ENCODE results near the gene TATDN3.
A peak's percentile ranks its signal among the peaks of the same experiment; 100 is the strongest.
"Not testable (repeated sequence)": the region's sequence is repeated elsewhere in the genome, so short reads cannot be mapped to it uniquely, and the experiment has no call there.

Gene TATDN3

GRCh38 chr1:212828395-212828794 lies 36.7 kb downstream of the TATDN3 start:
- no peak for DNase-seq (ENCODE audit: low read depth)

DNA sequence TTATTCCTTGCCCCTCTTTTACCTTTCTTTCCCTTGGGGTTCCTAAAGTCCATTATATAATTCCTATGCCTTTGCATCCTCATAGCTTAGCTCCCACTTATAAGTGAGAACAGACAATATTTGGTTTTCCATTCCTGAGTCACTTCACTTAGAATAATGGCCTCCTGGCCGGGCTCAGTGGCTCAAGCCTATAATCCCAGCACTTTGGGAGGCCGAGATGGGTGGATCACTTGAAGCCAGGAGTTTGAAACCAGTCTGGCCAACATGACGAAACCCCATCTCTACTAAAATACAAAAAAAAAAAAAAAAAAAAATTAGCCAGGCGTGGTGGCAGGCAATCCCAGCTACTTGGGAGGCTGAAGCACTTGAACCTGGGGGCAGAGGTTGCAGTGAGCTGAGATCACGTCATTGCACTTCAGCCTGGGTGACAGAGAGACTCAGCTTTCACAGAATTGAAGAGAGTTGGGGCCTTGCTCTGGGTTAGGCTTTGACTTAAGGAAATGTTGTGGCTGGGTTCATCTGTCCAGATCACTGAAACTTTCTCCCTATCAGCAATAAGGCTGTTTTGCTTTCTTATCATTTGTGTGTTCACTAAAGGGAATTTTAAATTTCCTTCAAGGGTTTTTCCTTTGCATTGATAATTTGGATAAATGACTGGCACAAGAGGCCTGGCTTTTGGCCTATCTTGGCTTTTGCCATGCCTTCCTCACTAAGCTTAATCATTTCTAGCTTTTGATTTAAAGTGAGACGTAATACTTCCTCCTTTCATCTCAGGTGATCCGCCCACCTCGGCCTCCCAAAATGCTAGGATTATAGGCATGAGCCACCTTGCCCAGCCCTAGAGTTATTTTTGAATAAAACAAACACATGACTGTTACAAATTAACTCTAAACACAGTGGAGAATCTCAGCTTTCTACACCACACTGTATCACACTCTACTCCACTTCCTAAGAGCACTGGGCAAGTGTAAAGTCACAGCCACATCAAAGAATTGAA lies 41.8 kb downstream of the TATDN3 start:
- not testable (repeated sequence) for DNase-seq (ENCODE audit: low read depth)

- DNase-seq (ENCODE audit: low read depth): no peak
Observed at GRCh38 chr1:212838145-212838544, 46.5 kb downstream of the TATDN3 start.

- DNase-seq (ENCODE audit: low read depth): not testable (repeated sequence)
Observed at GRCh38 chr1:212844521-212844920, 52.8 kb downstream of the TATDN3 start.

GRCh38 chr1:212847549-212847948 lies 55.9 kb downstream of the TATDN3 start, which contains the start of gene SPATA45:
Gene SPATA45 (minus strand): TSS chr1:212847649. CDS start chr1:212836149, 11,500 bp downstream.
- no peak for DNase-seq (ENCODE audit: low read depth)

DNA sequence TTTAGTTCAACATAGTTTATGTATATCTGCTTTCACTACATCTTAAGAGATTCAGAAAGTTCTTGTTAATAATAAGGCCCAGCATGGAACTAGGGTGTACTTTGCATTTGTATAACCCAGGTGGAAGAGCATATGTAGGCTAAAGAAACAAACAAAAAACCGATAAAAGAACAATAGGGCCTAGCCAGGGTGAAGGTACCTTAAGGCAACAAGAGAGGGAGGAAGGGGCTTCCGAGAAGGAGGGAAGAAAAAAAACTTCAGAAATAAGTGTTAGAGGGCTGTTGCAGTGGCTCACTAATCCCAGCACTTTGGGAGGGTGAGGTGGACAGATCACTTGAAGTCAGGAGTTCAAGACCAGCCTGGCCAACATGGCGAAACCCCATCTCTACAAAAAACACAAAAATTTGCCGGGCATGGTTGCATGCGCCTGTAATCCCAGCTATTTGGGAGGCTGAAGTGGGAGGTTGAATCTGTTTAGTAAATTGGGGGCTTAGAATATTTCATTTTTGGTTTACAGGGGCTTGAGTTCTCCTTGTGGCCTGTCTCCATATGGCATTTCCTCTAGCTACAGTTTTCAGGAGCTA lies 60.5 kb downstream of the TATDN3 start:
- no peak for DNase-seq (ENCODE audit: low read depth)

GRCh38 chr1:212853658-212854057 lies 62.0 kb downstream of the TATDN3 start:
- no peak for DNase-seq (ENCODE audit: low read depth)

- no peak for DNase-seq (ENCODE audit: low read depth)
Observed at GRCh38 chr1:212856755-212857154, 65.1 kb downstream of the TATDN3 start.

DNA sequence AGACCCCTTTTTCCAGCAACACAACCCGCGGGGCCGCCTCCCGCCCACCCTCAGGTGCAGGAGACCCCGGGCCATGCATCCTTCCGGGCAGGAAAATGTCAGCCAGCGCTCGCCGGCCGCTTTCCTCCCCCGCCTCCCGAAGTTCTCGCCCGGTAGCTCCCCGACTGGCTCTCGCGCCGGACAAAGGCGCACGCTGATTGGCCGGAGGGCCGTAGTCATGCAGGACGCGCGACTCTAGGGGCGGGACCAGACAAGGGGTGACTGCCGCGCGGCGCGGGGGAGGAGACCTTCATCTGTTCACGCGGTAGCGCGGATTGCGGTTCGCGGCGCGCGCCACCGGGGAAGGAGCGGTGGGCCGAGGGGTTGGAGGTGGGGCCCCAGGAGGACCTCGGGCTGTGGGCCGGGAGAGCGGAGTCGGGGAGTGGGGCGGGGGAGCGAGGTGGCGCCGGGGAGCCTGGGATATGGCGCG lies 66.3 kb downstream of the TATDN3 start, which contains the start of gene FLVCR1:
FLVCR1 (plus strand) TSS at position 284 of the 469 bp plus-strand sequence; CDS start at position 462, 178 bp downstream.
- DNase-seq (ENCODE audit: low read depth): peak; percentile 78

DNA sequence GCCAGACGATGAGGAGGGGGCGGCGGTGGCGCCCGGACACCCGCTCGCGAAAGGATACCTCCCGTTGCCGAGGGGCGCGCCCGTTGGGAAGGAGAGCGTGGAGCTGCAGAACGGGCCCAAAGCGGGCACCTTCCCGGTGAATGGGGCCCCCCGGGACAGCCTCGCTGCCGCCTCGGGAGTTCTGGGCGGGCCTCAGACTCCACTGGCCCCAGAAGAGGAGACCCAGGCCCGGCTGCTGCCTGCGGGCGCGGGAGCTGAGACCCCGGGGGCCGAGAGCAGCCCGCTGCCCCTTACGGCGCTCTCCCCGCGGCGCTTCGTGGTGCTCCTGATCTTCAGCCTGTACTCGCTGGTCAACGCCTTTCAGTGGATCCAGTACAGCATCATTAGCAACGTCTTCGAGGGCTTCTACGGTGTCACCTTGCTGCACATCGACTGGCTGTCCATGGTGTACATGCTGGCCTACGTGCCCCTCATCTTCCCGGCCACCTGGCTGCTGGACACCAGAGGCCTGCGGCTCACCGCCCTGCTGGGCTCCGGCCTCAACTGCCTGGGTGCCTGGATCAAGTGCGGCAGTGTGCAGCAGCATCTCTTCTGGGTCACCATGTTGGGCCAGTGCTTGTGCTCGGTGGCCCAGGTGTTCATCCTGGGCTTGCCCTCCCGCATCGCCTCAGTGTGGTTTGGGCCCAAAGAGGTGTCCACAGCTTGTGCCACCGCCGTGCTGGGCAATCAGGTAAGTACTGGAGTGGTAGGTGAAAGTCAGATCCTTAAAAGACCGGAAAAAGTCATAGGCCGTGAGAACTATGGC lies 67.0 kb downstream of the TATDN3 start:
- DNase-seq (ENCODE audit: low read depth): no peak

DNA sequence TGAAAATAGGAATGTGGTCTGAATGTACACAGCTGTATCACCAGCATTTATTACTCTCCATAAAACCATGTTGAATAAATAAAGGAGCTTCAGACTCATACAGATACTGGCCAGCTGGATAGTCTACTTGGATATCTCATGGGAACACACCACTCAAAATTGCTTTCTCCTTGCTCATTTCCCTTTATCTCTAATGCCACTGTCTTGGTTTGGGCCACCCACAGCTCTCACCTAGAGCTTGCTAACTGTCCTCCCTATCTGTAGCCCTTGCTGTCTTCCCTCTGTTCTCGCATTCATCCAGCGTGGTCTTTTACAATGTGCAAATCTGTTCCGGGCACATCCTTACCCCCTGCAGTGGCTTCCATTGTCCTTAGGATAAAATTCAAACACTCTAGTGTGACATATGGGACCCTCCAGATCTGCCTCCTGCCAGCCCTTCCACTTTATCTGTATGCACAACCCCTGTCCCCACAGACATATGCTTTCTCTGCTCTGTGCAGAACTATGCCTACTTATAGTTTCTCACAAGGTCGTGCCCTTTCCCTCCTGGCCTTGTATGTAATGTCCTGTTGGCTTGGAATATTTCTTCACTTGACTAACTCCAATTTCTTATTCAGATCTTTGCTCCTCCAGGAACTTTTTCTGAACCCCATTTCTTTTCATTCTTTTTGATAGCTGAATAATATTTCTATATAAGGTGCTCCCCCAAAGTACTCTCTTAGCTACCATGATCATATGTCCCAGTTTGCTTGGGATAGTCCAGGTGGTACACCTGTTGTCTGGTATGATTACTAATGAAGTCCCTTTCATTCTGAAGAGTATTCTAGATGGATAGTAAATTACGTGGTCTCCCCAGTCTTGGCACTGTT lies 69.3 kb downstream of the TATDN3 start:
- no peak for DNase-seq (ENCODE audit: low read depth)

DNA sequence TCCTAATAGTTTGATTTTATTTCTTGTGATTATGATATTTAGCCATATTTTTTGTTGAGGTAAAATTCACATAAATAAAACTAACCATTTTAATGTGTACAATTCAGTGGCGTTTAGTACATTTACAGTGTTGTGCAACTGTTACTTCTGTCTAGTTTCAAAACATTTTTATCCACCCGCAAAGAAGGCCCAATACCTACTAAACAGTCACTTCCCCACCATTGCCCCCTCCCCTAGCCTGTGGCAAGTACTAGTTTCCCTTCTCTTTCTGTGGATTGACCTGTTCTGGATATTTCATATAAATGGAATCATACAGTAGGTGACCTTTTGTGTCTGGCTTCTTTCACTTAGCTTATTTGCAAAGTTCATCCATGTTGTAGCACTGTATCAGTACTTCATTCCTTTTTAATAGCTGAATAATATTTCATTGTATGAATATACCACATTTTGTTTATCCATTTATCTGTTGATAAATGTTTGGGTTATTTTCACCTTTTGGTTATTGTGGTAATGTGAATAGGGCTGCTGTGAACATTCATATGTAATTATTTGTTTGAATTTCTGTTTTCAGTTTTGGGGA lies 70.5 kb downstream of the TATDN3 start:
- no peak for DNase-seq (ENCODE audit: low read depth)

- DNase-seq (ENCODE audit: low read depth): not testable (repeated sequence)
Observed at GRCh38 chr1:212863345-212863744, 71.7 kb downstream of the TATDN3 start.

DNA sequence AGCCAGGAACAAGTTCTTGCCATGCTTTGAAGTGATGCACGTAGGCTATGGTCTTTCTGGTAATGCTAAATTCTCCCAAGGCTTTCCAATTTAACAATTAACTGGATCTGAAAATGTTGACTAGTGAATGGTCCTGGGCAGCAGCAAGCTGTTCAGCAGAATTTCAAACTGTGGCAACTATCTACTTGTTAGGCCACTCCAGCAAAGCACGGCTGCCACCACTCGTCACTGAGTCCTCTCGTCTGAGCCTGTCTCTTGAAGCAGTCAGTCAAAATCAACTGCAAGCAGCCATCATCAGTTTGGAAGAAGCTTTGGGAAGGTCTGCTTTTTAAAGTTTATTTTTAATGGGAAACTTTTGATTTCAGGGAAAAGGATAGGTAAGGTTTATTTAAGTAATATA lies 72.5 kb downstream of the TATDN3 start:
- DNase-seq (ENCODE audit: low read depth): no peak
